ENCODE results near the gene SNX3. TPM values are rescaled to one million over a fixed set of nuclear protein-coding genes. Genes with fewer than 3 reads are reported as not detected.

Gene SNX3
- total RNA-seq, 1 experiment from 2014 or later = 80.7 TPM

GRCh38 chr6:108207013-108207412, 53.8 kb downstream of the SNX3 start:
- Histone ChIP-seq H3K9ac (ENCODE audit: extremely low read depth, insufficient read length, low read length) (no peak overlapping the region), H3K79me1 (ENCODE audit: insufficient read depth, low read depth, low read length, poor library complexity, severe bottlenecking) (no peaks in the 10 kb centered on the region), H3K9me3 (ENCODE audit: control insufficient read depth, low read depth, low read length) (no peaks in the 10 kb centered on the region), H2BK120ac (ENCODE audit: low read depth, low read length, poor library complexity, severe bottlenecking) (no peak overlapping the region), H3K4me1 (ENCODE audit: insufficient read depth, low read length) (no peaks in the 10 kb centered on the region), H4K20me1 (ENCODE audit: control insufficient read depth, insufficient read depth, insufficient read length) (no peaks in the 10 kb centered on the region), H3K4me2 (ENCODE audit: insufficient read depth, insufficient read length, low read length) (no peak overlapping the region), H2BK15ac (ENCODE audit: low read depth, low read length) (no peak overlapping the region), H4K5ac (ENCODE audit: insufficient read length, low read depth, low read length) (no peak overlapping the region), H2BK20ac (ENCODE audit: low read depth, low read length, poor library complexity, severe bottlenecking) (no peak overlapping the region), H2BK5ac (ENCODE audit: insufficient read length, low read length) (no peak overlapping the region), H3K18ac (ENCODE audit: insufficient read length, low read depth, low read length) (no peak overlapping the region), H4K8ac (replicated peaks; ENCODE audit: insufficient read length, low read depth, low read length) (no peak overlapping the region), H3K27ac (ENCODE audit: insufficient read length, low read depth, low read length) (no peak overlapping the region), H3K23me2 (ENCODE audit: insufficient read length, low read depth, low read length, poor library complexity, severe bottlenecking) (no peaks in the 10 kb centered on the region), H3K27me3 (ENCODE audit: insufficient read depth, low read length) (no peaks in the 10 kb centered on the region), H3K23ac (ENCODE audit: insufficient read length, low read depth, low read length) (no peak overlapping the region), H3K14ac (ENCODE audit: insufficient read depth, low read length) (no peak overlapping the region), H2AK5ac (ENCODE audit: insufficient read length, low read length) (no peak overlapping the region), H2BK12ac (ENCODE audit: insufficient read length, low read depth, low read length) (no peak overlapping the region), H3T11ph (ENCODE audit: low read length) (no peak overlapping the region), H3K79me2 (ENCODE audit: insufficient read depth, low read length) (no peaks in the 10 kb centered on the region), H3K4ac (ENCODE audit: low read depth, low read length) (no peak overlapping the region), H2AFZ (ENCODE audit: low read length) (no peak overlapping the region), H3K56ac (ENCODE audit: insufficient read length, low read depth, low read length) (no peak overlapping the region), H4K91ac (ENCODE audit: insufficient read length, low read depth, low read length) (no peak overlapping the region)
- Mint-ChIP-seq H3K27ac (peak overlapping the region in 2 of 3 experiments; percentile 35 to 54; a peak in 1 of 7 replicates), H3K4me1 (peaks cover 5 to 12% of the 10 kb centered on the region in 2 experiments; a peak in 3 of 4 replicates), H3K36me3 (ENCODE audit: insufficient read depth in 1 of 3, low read depth in 3 of 3) (peaks cover 0 to 7% (median 3%) of the 10 kb centered on the region in 3 experiments; a peak in 3 of 7 replicates), H3K4me3 (no peak overlapping the region), H3K9me3 (no peaks in the 10 kb centered on the region), H3K27me3 (ENCODE audit: low read depth) (no peaks in the 10 kb centered on the region)
- no CpG with 5 or more reads among the region's 4 CpGs for WGBS (ENCODE audit: extremely low coverage, insufficient read length, low lambda C conversion rate)
- no peak for DNase-seq
- no peak for TF ChIP-seq CTCF (conservative IDR thresholded peaks at IDR 0.05)

All from H9 (cell line).